ENCODE data around the gene KLHL13.
"Not testable (repeated sequence)": the region's sequence is repeated elsewhere in the genome, so short reads cannot be mapped to it uniquely, and the experiment has no call there.

DNA sequence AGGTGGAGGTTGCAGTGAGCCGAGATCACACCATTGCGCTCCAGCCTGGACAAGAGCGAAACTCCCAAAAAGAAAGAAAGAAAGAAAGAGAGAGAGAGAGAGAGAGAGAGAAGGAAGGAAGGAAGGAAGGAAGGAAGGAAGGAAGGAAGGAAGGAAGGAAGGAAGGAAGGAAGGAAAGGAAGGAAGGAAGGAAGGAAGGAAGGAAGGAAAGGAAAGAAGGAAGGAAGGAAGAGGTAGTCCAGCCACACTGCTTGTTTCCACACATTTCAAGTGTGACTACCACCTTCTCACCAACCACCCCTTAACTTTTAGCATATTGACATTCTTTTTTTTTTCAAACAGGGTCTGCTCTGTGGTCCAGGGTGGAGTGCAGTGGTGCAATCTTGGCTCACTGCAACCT lies 31.2 kb upstream of the KLHL13 start:
- TF ChIP-seq, protein P1, sequence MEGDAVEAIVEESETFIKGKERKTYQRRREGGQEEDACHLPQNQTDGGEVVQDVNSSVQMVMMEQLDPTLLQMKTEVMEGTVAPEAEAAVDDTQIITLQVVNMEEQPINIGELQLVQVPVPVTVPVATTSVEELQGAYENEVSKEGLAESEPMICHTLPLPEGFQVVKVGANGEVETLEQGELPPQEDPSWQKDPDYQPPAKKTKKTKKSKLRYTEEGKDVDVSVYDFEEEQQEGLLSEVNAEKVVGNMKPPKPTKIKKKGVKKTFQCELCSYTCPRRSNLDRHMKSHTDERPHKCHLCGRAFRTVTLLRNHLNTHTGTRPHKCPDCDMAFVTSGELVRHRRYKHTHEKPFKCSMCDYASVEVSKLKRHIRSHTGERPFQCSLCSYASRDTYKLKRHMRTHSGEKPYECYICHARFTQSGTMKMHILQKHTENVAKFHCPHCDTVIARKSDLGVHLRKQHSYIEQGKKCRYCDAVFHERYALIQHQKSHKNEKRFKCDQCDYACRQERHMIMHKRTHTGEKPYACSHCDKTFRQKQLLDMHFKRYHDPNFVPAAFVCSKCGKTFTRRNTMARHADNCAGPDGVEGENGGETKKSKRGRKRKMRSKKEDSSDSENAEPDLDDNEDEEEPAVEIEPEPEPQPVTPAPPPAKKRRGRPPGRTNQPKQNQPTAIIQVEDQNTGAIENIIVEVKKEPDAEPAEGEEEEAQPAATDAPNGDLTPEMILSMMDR (IDR thresholded peaks at IDR 0.05), result not testable (repeated sequence)
- not testable (repeated sequence) for TF ChIP-seq ZFX (IDR thresholded peaks at IDR 0.05; ENCODE audit: borderline replicate concordance)
